Ishikawa (cell line): ENCODE measurements around the gene FAM180A.

Experiments used
- CEBPB ChIP-seq: IDR thresholded peaks from 2 replicates; pipeline ENCODE4 v1.6.1; 2012
- CREB1 ChIP-seq: IDR thresholded peaks from 2 replicates; pipeline ENCODE4 v1.6.1; 2012; ENCODE audit warnings: low read depth
- EGR1 ChIP-seq: IDR thresholded peaks from 2 replicates; pipeline ENCODE4 v1.6.1; 2012
- EP300 ChIP-seq: IDR thresholded peaks from 2 replicates; pipeline ENCODE4 v1.6.1; 2012; ENCODE audit warnings: borderline replicate concordance
- FOXM1 ChIP-seq: IDR thresholded peaks from 2 replicates; pipeline ENCODE4 v1.6.1; 2012; ENCODE audit warnings: low read depth, borderline replicate concordance
- NFIC ChIP-seq: IDR thresholded peaks from 2 replicates; pipeline ENCODE4 v1.6.1; 2012
- RAD21 ChIP-seq: IDR thresholded peaks from 2 replicates; pipeline ENCODE4 v1.6.1; 2012; ENCODE audit warnings: low read depth
- TAF1 ChIP-seq: IDR thresholded peaks from 2 replicates; pipeline ENCODE4 v1.6.1; 2012; ENCODE audit warnings: low read depth, mild to moderate bottlenecking
- TCF12 ChIP-seq: IDR thresholded peaks from 2 replicates; pipeline ENCODE4 v1.6.1; 2012; ENCODE audit warnings: low read depth
- TEAD4 ChIP-seq: IDR thresholded peaks from 2 replicates; pipeline ENCODE4 v1.6.1; 2012
- YY1 ChIP-seq: IDR thresholded peaks from 2 replicates; pipeline ENCODE4 v1.6.1; 2012; ENCODE audit warnings: low read depth
- ZBTB7A ChIP-seq: IDR thresholded peaks from 2 replicates; pipeline ENCODE4 v1.6.1; 2012; ENCODE audit warnings: low read depth
- TF ChIP-seq, protein P1 (sequence below): IDR thresholded peaks from 2 replicates; pipeline ENCODE4 v1.6.1; 2012
- TF ChIP-seq, protein P2 (sequence below): IDR thresholded peaks from 2 replicates; pipeline ENCODE4 v1.6.1; 2012
- TF ChIP-seq, protein P3 (sequence below): IDR thresholded peaks from 2 replicates; pipeline ENCODE4 v1.6.1; 2012; ENCODE audit warnings: low read depth, mild to moderate bottlenecking

The FAM180A gene

DNA sequence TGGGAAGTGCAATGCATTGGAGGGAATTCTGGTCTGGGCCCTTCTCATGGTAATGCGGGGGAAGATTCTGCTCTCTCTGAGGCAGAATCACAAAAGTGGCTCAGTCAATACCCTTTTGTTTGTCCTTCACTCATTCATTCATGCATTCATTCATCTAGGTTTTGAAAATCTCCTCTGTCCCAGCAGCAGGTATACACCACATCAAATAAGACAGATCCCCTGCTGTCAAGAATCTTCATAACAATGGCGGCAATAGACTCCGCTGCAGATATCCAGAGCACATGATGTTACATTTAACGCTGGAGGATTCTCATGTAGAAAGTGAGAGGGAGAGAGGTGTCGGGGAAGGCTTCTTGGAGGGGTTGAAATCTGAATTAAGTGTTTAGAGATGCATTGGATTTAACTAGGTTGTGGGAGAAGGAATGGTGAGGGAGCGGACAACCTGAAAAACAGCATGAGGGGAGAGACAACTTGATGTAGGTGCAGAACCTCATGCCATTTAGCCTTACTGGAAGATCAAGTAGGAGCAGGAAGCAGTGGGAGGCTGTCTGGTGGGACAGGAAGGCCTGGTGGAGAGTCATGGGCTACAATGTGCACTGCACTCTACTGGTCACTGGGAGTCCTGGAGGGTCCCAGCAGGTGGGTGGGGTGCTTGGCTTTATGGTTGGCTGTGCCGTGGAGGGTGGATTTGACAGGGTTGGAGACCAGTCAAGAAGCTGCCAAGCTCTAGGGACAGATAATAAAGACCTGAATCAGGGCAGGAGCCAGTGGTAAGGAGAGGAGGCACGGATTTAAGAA, 5.2 kb upstream of the FAM180A start:
- TF ChIP-seq, protein P1, sequence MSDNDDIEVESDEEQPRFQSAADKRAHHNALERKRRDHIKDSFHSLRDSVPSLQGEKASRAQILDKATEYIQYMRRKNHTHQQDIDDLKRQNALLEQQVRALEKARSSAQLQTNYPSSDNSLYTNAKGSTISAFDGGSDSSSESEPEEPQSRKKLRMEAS = no peak
- TF ChIP-seq CEBPB (no peak), EP300 (no peak)

DNA sequence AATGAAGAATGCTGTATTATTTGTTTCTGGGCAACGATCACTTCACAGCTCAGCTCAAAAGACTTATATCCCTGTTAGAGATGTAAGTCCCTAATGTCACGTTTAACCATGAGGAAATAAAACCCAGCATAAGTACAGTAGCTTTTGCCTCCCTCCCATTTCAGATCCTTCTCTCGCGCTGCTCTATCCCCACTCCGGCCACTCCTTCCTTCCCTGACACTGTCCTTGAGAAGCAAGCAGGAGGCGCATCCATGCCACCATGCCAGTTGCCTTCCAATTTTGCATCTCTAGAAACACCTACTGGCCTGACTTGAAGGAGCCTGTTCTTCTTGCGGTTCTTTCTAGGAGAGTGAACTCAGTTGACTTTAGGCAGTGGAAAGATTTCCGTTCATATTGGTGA, 1.2 kb downstream of the FAM180A start:
- TF ChIP-seq, protein P1 = no peak
- TF ChIP-seq TCF12 (no peak), TEAD4 (no peak), ZBTB7A (no peak), CEBPB (no peak), TAF1 (no peak), CREB1 (no peak), EGR1 (no peak), YY1 (no peak), FOXM1 (no peak), NFIC (no peak), RAD21 (no peak), EP300 (no peak)
- TF ChIP-seq, protein P2, sequence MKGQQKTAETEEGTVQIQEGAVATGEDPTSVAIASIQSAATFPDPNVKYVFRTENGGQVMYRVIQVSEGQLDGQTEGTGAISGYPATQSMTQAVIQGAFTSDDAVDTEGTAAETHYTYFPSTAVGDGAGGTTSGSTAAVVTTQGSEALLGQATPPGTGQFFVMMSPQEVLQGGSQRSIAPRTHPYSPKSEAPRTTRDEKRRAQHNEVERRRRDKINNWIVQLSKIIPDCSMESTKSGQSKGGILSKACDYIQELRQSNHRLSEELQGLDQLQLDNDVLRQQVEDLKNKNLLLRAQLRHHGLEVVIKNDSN = no peak
- TF ChIP-seq, protein P3, sequence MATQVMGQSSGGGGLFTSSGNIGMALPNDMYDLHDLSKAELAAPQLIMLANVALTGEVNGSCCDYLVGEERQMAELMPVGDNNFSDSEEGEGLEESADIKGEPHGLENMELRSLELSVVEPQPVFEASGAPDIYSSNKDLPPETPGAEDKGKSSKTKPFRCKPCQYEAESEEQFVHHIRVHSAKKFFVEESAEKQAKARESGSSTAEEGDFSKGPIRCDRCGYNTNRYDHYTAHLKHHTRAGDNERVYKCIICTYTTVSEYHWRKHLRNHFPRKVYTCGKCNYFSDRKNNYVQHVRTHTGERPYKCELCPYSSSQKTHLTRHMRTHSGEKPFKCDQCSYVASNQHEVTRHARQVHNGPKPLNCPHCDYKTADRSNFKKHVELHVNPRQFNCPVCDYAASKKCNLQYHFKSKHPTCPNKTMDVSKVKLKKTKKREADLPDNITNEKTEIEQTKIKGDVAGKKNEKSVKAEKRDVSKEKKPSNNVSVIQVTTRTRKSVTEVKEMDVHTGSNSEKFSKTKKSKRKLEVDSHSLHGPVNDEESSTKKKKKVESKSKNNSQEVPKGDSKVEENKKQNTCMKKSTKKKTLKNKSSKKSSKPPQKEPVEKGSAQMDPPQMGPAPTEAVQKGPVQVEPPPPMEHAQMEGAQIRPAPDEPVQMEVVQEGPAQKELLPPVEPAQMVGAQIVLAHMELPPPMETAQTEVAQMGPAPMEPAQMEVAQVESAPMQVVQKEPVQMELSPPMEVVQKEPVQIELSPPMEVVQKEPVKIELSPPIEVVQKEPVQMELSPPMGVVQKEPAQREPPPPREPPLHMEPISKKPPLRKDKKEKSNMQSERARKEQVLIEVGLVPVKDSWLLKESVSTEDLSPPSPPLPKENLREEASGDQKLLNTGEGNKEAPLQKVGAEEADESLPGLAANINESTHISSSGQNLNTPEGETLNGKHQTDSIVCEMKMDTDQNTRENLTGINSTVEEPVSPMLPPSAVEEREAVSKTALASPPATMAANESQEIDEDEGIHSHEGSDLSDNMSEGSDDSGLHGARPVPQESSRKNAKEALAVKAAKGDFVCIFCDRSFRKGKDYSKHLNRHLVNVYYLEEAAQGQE = no peak

DNA sequence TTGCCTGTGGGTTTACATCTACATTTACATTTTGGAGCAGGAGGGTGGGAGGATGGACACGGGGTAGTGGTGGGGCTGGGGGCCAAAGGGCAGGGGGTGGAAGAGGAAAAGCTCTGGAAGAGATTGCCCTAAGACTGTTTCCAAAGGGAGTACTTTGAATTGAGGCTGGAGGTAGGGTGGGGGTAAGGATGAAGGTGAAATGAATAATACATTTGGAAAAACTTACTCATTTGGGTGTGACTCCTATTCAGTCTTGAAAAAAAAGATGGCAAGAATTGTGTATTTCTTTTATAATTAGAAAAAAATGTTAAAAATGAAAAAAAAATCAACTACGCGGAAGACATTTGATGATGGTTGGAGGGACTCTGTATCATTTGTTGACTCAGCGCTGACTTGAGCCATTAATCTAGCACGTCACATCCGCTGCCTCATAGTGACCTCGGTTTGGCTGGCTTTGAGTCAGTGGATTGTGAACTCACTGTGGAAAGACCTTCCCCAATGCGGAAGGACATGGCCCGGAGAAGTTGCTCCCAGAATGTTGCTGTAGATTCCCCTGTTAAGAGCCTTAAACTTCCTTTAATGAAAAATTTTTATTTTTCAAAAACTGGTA, 2.8 kb downstream of the FAM180A start:
- peak; percentile 31; the same call in 1 of the 2 replicates for TF ChIP-seq EP300
- TF ChIP-seq, protein P1 = no peak

DNA sequence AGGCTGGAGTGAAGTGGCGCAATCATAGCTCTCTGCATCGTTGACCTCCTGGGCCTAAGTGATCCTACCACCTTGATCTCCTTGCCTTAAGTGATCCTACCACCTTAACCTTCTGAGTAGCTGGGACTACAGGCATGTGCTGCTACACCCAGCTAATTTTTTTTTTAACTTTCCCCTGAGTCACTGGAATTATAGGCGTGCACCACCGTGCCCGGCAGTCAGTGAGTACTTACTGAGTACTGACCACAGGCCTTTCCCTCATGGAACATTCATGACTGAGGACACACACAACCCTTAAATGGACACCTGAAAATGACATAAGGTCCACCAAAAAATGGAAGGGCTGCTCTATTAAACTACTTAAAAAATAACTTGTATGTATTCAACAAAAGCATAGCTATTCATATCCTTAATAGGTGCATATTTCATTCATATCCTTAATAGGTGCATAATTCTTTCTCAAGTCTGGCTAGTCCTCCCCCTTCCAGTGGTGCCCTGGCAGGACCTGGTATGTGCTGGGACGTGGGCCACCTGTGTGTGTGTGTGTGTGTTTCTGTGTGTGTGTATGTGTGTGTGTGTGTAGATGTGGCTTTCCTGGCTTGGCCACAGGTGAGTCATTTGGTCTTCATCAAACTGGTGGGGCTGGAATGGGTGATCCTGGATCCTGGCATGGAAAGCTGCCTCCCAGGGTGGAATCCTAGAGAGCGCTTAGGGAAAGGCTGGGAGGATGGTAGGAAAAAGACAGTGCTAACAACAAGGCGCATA, 3.5 kb downstream of the FAM180A start:
- TF ChIP-seq, protein P3 = no peak
- no peak for TF ChIP-seq ZBTB7A
- TF ChIP-seq, protein P1 = no peak
- TF ChIP-seq TCF12 = no peak
- TF ChIP-seq YY1 = no peak
- TF ChIP-seq TEAD4 = no peak
- TF ChIP-seq FOXM1 = no peak
- TF ChIP-seq, protein P2 = no peak
- TF ChIP-seq EP300 = no peak
- TF ChIP-seq TAF1 = no peak

DNA sequence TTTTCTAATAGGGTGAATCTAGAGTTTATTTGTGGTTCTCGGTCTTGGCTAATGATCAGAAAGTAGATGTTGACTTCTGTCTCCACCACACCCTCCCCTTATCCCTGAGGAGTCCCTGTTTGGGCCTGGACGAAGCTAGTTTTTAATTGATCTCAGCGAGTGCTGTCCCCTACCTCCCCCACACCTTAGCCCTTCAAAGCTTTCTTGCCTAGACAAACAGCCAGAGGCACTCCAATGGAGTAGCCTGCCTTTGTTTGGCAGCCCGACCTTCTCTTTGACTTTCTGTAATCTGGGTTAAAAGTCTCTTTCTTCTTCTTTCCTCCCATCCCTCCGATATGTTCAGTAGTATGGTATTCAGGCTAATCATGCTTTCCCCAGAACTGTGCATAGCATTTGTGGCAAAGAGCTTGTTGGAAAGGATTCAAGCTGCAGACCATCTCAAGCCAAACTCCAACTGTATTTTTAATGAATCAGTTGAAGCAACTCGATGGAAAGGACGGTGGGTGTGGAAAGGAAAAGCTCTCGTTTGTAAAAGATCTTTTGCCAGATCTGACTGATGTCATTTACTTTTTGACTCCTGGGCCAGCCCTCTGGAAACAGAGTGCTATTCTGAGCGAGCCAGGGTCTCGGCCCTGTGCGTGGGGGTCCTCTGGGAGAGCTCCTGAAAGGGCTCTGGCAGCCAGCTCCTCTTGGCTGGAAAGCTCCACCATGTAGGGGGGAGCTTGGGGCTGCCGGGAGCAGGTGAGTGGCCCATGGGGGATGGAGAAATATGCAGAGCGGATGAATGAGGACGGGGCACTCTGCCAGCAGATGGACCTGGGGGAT, 4.5 kb downstream of the FAM180A start:
- TF ChIP-seq TCF12 (no peak), RAD21 (no peak), NFIC (no peak), YY1 (no peak), TEAD4 (no peak), CEBPB (no peak)
